Thyroid gland (tissue), 4 donors: ENCODE data around the gene ARHGEF38.

Experiments used
- POLR2A ChIP-seq, 2 donors: fragments of 450-650 bp; IDR thresholded peaks; one replicate each; pipeline ENCODE4 v1.6.1; 2017; ENCODE audit warnings: antibody characterized with exemption in 2 of 2, mild to moderate bottlenecking in 2 of 2, moderate library complexity in 1 of 2
- TF ChIP-seq, protein P1 (sequence below), 6 experiments: fragments of 200-600 bp in 3 of 6; fragments of 450-650 bp in 3 of 6; sonication (generic) in 3 of 6; IDR thresholded peaks; one replicate each; pipeline ENCODE4 v1.5.1; 2016 to 2019; ENCODE audit warnings: antibody characterized with exemption in 6 of 6, mild to moderate bottlenecking in 2 of 6, inconsistent platforms in 1 of 6, moderate library complexity in 1 of 6

DNA sequence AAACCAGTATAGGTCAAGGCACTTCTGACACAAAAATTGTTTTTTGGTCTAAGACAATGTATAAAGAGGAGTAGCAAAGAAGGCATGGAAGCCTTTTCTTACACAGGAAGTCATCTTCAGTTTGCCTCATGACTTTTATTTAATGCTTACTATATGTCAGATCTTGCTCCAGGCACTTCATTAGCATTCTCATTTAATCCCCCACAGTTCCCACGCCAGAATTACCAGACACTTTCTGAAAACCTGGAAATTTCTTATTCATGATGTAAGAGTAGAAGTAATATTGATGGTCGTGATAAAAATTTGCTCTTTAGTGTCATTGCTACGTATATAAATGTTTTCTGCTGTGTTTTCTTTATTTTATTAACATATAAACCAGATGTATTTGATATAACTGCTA, 39.2 kb downstream of the ARHGEF38 start:
- TF ChIP-seq, protein P1, sequence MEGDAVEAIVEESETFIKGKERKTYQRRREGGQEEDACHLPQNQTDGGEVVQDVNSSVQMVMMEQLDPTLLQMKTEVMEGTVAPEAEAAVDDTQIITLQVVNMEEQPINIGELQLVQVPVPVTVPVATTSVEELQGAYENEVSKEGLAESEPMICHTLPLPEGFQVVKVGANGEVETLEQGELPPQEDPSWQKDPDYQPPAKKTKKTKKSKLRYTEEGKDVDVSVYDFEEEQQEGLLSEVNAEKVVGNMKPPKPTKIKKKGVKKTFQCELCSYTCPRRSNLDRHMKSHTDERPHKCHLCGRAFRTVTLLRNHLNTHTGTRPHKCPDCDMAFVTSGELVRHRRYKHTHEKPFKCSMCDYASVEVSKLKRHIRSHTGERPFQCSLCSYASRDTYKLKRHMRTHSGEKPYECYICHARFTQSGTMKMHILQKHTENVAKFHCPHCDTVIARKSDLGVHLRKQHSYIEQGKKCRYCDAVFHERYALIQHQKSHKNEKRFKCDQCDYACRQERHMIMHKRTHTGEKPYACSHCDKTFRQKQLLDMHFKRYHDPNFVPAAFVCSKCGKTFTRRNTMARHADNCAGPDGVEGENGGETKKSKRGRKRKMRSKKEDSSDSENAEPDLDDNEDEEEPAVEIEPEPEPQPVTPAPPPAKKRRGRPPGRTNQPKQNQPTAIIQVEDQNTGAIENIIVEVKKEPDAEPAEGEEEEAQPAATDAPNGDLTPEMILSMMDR (IDR thresholded peaks at IDR 0.05): no peak
- no peak for TF ChIP-seq POLR2A (IDR thresholded peaks at IDR 0.05)
